ENCODE data around the gene TSGA10.
A peak's percentile ranks its signal among the peaks of the same experiment; 100 is the strongest.
"Not testable (repeated sequence)": the region's sequence is repeated elsewhere in the genome, so short reads cannot be mapped to it uniquely, and the experiment has no call there.

The TSGA10 gene

GRCh38 chr2:99154643-99155536 is at the start of gene TSGA10, which contains the start of gene LIPT1:
TSS of gene TSGA10 (minus strand) at chr2:99154942. CDS start at chr2:99109439, 45,503 bp downstream.
TSS of gene LIPT1 (plus strand) at chr2:99154967. CDS start at chr2:99161958, 6,991 bp downstream.
- DNase-seq (ENCODE audit: extremely low read depth, low read depth) = peak; percentile 71
- TF ChIP-seq CTCF (IDR thresholded peaks at IDR 0.05; ENCODE audit: low read depth, low read length) = no peak; the same call in 1 of the 2 replicates

DNA sequence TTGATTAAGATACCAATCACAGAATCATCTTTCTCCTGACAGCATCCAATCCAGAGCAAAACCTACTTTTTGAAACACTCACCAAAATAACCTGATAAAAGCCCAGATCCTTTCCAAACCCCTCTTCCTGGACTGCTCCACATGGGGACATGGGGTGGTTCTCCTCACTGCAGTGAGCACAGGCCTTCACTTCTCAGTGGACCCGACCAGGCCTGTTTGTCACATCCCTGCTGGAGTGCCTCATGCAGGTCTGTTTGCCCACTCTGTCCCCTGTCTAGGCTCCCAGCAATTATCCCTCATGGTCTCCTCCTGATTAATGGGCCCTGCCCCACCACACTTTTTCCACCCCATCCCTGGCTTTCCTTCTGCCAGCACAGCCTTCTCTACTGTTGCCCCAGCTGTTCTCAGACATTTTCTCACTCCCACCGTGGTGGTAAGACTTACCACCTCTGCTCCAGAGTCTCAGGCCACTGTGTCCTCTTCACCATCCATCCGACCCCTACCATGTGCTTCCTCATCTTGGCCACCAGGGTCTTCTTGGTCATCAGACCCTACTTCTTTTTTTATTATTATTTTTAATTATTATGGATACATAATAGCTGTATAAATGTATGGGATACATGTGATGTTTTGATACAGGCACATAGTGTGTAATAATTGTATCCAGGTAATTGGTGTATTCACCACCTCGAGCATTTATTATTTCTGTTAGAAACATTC is 47.4 kb upstream of the TSGA10 start:
- DNase-seq (ENCODE audit: extremely low read depth, low read depth) = no peak
- no peak; the same call in 1 of the 2 replicates for TF ChIP-seq CTCF (IDR thresholded peaks at IDR 0.05; ENCODE audit: low read depth, low read length)

GRCh38 chr2:99200076-99200800 is 45.5 kb upstream of the TSGA10 start:
- TF ChIP-seq CTCF (IDR thresholded peaks at IDR 0.05; ENCODE audit: low read depth, low read length) = no peak
- DNase-seq (ENCODE audit: extremely low read depth, low read depth) = no peak

GRCh38 chr2:99198103-99198841 is 43.5 kb upstream of the TSGA10 start:
- no peak for TF ChIP-seq CTCF (IDR thresholded peaks at IDR 0.05; ENCODE audit: low read depth, low read length)
- no peak for DNase-seq (ENCODE audit: extremely low read depth, low read depth)

DNA sequence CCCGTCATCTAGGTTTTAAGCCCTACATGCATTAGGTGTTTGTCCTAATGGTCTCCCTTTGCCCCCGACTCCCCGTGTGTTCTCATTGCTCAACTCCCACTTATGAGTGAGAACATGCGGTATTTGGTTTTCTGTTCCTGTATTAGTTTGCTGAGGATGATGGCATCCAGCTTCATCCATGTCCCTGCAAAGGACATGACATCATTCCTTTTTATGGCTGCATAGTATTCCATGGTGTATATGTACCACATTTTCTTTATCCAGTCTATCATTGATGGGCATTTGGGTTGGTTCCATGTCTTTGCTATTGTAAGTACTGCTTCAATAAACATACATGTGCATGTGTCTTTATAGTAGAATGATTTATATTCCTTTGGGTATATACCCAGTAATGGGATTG is 37.6 kb upstream of the TSGA10 start:
- DNase-seq (ENCODE audit: extremely low read depth, low read depth) = not testable (repeated sequence)

- DNase-seq (ENCODE audit: extremely low read depth, low read depth) = no peak
- TF ChIP-seq CTCF (IDR thresholded peaks at IDR 0.05; ENCODE audit: low read depth, low read length) = no peak
Measured at GRCh38 chr2:99190548-99190947, 35.8 kb upstream of the TSGA10 start.

DNA sequence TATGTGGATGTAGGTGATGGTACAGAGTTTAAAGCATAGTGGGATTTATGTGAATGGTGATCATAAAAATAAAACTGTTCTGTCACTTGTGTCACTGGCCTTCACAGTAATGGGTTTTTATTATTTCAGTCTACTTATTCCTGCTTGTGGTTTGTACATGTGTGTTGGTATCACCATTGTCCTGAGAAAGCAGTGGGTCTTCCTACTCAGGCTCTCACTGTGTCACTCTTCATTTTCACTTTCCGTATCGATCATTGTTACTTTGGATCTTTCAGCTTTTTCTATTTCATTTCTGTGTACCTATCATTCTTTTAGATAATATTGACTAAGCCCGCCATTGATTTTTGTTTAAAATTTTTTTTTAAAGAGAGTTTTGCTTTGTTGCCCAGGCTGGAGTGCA is 33.6 kb upstream of the TSGA10 start:
- TF ChIP-seq CTCF (IDR thresholded peaks at IDR 0.05; ENCODE audit: low read depth, low read length) = no peak

More for the DNA sequence above, 33.6 kb upstream of the TSGA10 start:
- no peak for DNase-seq (ENCODE audit: extremely low read depth, low read depth)
